WERI-Rb-1 (cell line): ENCODE data around the gene TMEM272.

Experiments
- DNase-seq: peaks from one replicate; pipeline ENCODE4 v3.0.0-alpha.2; 2020
- H3K27ac ChIP-seq: fragments of 250-450 bp; sonication (Bioruptor Pico); 2 replicates; pipeline ENCODE4 v1.5.1; 2020; ENCODE audit warnings: mild to moderate bottlenecking, moderate library complexity
- H3K27me3 ChIP-seq: fragments of 250-450 bp; sonication (Bioruptor Pico); 2 replicates; pipeline ENCODE4 v1.5.1; 2021; ENCODE audit warnings: mild to moderate bottlenecking, low read depth, moderate library complexity; ENCODE audit not compliant: insufficient read depth, severe bottlenecking
- H3K36me3 ChIP-seq: fragments of 250-450 bp; sonication (Bioruptor Pico); 2 replicates; pipeline ENCODE4 v1.5.1; 2020; ENCODE audit warnings: mild to moderate bottlenecking, moderate library complexity
- H3K4me3 ChIP-seq: 2 replicates; pipeline ENCODE4 v1.5.1; 2011; ENCODE audit warnings: low read depth, mild to moderate bottlenecking, control low read depth, low read length
- H3K9me3 ChIP-seq: fragments of 250-450 bp; sonication (Bioruptor Pico); 2 replicates; pipeline ENCODE4 v1.5.1; 2021; ENCODE audit warnings: mild to moderate bottlenecking, moderate library complexity; ENCODE audit not compliant: severe bottlenecking
- CTCF ChIP-seq: IDR thresholded peaks from 2 replicates; pipeline ENCODE4 v1.5.1; 2011; ENCODE audit warnings: low read depth, mild to moderate bottlenecking, control low read depth, inconsistent platforms, low read length

TMEM272 gene, protein sequence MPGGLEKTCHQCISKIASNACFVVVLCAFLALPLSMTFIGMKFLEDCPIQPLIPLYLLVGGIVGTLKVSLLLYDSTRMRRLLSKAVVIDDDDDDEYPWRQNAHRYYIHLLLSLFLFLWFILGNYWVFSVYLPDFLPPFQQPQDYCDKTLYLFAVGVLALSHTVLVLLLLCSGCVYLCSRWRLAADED

DNA sequence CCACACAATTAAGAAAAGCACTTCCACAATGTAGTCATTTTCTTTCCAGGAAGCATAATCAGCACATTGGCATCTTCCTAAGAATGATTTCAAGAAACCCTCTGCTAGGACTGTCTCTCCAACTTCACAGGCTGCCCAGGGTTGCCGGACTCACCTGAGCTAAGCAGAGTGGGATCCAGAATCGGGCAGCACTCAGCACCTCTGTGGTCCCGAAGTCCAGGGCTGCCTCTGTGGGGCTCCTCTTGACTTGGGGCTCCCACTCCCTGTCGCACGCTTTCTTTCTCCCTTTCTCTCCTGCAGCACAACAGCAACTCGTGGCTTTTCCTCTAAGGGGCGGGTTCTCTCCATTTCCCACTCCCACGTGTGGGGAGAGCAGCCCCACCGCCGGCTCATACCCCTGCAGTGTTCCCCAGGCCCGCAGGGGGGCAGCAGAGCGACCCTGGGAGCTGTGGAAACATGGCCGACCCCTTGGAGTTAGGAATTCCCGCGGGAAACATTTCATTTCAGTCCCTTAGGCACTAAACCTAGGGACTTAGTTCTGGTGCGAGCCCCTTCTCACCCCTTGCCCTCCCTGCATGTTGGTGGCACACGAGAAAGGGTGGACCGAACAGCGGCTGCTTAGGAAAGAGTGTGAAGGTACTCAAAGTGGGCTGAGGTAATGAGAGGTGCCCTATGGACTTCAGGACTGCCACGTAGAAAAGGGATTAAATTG, at the start of gene TMEM272:
TMEM272 (minus strand) TSS at position 316 of the 712 bp plus-strand sequence. CDS start 6,647 bp downstream, outside the sequence.
- peak within 1 kb of the TSS; percentile 68 for H3K27ac ChIP-seq
- TF ChIP-seq CTCF = peak; percentile 74
- peak; percentile 70 for DNase-seq
- no peaks in the 10 kb centered on the region for H3K36me3 ChIP-seq
- H3K4me3 ChIP-seq = peak within 1 kb of the TSS; percentile 37
- H3K27me3 ChIP-seq = no peaks in the 10 kb centered on the region
- H3K9me3 ChIP-seq = no peaks in the 10 kb centered on the region

DNA sequence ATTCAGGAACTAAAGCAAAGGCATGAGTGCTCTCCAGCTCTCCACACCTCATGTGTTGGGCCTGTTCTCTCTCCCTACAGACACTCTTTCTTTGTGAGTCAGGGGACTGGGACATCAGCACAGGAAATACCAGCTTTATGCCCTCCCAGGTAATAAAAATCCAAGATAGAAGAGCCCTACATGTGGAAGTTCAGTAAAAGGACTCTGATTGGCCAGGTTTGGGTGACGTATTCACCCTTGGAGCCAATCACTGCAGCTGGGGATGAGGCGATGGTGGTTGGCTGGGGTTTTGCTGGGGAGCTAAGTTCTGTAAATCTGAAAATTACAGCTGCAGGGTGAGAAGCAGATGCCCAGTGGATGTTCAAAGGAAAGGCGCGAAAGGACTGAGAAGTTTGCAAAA, 49.3 kb upstream of the TMEM272 start:
- Histone ChIP-seq H3K4me3 (no peak overlapping the region), H3K9me3 (no peaks in the 10 kb centered on the region), H3K27ac (no peak overlapping the region), H3K27me3 (no peaks in the 10 kb centered on the region), H3K36me3 (no peaks in the 10 kb centered on the region)
- TF ChIP-seq CTCF = no peak
- DNase-seq = no peak

GRCh38 chr13:51892657-51893056, 47.7 kb upstream of the TMEM272 start:
- no peak overlapping the region for H3K4me3 ChIP-seq
- no peak overlapping the region for H3K27ac ChIP-seq
- no peak for TF ChIP-seq CTCF
- no peaks in the 10 kb centered on the region for H3K27me3 ChIP-seq
- H3K36me3 ChIP-seq = no peaks in the 10 kb centered on the region
- H3K9me3 ChIP-seq = no peaks in the 10 kb centered on the region
- no peak for DNase-seq

GRCh38 chr13:51887468-51887867, 42.5 kb upstream of the TMEM272 start:
- no peaks in the 10 kb centered on the region for H3K9me3 ChIP-seq
- DNase-seq = peak; percentile 44
- no peak for TF ChIP-seq CTCF
- no peaks in the 10 kb centered on the region for H3K27me3 ChIP-seq
- no peak overlapping the region for H3K4me3 ChIP-seq
- H3K27ac ChIP-seq = peak overlapping the region; percentile 67
- H3K36me3 ChIP-seq = no peaks in the 10 kb centered on the region

DNA sequence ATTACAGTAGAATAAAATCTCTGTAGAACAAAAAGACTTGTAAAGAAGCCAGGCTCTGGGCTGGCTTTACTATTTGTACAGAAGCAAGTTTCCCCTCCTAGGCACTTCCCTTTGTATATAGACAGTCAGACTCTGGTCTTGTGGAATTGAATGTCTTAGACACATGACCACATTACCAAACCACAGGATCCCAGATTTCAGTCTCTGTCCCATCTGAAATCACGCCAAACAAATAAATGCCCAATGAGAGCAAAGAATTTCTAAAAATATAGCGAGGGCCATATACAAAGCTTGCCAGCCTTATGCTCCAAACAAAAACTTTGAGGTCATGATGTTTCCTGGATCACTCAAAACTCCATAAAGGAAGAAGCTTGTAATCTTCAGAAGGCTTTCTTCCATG, 40.7 kb upstream of the TMEM272 start:
- H3K9me3 ChIP-seq = no peaks in the 10 kb centered on the region
- no peak for DNase-seq
- no peak for TF ChIP-seq CTCF

More for the DNA sequence above, 40.7 kb upstream of the TMEM272 start:
- Histone ChIP-seq H3K27me3 (no peaks in the 10 kb centered on the region), H3K36me3 (no peaks in the 10 kb centered on the region), H3K4me3 (no peak overlapping the region), H3K27ac (no peak overlapping the region)
